ENCODE results near the gene PDYN.

The PDYN gene

DNA sequence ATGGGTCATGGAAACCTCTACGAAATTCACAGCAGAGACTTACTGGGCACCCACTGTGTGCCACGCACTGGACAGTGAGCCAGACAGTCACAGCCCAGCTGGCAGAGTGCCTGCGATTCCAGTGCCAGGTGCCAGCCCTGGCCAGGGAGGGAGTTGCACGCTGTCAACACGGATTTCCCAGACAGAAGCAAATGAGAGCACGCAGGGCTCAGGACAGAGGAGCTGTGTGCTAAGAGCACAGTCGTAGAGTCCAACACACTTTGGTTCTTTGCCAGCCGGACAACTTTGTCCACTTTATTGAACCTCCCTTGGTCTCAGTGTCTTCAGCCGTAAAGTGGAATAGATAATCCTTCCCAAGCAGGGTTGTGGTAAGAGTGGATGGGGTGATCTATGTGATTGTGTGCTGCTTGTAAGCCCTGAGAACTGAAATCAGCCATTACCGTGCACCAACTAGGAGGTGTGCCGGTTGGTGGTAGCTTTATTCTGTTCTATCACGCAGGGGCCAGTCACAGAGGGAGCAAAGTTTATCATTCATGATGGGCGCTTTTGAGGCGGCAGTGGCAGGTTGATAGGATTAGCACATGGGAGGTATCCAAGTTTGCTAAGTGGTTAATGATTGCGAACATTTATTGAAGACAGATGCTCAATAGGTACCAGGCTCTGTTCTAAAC is 58.0 kb downstream of the PDYN start:
- H3K4me3 Mint-ChIP-seq: no peak overlapping the region
- H3K9me3 Mint-ChIP-seq: no peaks in the 10 kb centered on the region
- no peak overlapping the region for H3K27ac Mint-ChIP-seq
- ATAC-seq (no peak), DNase-seq (ENCODE audit: low spot score in 2 of 2) (no peak)
- no peaks in the 10 kb centered on the region for H3K36me3 Mint-ChIP-seq
- no peaks in the 10 kb centered on the region for H3K4me1 Mint-ChIP-seq

DNA sequence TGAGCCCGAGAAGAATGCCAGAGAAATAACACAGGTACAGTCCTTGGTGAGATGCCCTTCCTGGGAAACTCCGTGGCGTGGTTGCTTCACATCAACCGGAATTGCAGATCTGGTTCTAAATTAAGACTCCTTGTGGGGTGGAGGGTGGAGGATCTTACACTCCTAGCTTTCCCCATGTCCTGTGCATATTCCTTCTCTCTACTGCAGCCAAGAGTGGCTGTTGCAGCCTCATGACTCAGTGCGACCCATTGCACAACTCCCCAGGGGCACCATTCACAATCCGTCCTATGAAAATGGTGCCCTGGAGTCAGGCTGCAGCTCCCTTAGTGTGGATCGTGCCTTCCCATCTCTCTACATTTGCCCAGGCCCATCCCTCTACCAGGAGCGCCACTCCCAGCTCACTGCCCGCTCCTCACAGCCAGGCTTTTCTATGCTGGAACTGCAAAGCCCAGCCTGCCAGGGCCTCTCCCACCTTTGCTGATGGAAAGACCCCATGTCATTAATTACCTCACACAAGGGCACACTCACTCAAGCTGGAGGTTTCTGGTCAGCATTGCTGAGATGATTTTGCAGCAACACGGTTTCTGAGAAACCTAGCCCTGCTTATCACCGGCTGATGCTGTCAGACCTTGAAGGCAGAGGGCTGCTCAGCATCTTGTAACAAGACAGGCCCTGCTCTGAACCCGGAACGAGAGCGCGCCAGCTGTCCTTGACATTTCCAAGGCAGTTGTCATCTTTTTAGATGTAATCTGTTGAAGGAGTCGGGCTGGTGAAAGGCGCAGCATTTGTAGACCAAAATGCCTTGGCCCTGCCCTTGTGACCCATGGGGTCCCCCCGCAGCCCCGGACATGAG is 58.9 kb downstream of the PDYN start:
- H3K4me1 Mint-ChIP-seq: no peaks in the 10 kb centered on the region
- H3K4me3 Mint-ChIP-seq: no peak overlapping the region
- H3K36me3 Mint-ChIP-seq: no peaks in the 10 kb centered on the region
- ATAC-seq (no peak), DNase-seq (ENCODE audit: low spot score in 2 of 2) (no peak)
- H3K27ac Mint-ChIP-seq: no peak overlapping the region
- no peaks in the 10 kb centered on the region for H3K9me3 Mint-ChIP-seq

DNA sequence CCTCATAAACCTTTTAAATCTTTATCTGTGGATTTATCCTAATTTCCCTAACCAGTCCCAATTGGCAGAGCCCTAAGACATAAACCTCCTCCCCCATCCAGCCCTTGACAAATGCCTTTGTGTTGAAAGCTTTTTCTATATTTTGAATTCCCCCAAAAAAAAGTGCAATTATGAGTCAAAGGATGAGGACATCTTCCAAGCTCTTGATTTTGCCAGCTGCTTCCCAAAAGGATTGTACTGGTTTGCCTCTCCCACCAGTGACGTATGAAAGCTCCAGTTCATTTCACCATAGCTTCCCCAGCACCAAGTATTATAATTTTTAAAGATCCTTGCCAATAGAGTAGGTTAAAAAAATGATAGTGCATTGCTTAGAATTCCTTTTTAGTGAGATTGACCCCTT is 59.7 kb downstream of the PDYN start:
- Mint-ChIP-seq H3K9me3 (no peaks in the 10 kb centered on the region), H3K4me1 (no peaks in the 10 kb centered on the region), H3K36me3 (no peaks in the 10 kb centered on the region), H3K27ac (no peak overlapping the region), H3K4me3 (no peak overlapping the region)
- ATAC-seq (no peak), DNase-seq (ENCODE audit: low spot score in 2 of 2) (no peak)

DNA sequence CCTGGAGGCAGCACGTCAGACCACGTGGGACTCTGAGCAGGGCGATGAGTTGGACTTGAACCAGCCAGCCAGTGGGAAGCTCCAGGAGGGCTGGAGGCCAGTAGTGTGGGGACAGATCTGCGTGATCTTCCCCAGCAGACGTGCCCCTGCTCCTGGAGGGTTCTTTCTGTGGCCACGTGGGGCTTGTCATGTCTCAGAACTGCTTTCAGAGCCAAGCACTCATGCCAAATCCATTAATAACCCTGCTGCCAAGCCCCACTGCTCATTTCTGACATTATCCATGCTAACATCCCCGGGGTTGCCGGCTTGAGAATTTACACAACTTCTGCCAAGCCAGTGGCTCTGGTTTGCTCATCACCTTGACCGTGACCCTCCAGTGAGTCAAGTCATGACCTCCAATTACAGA is 60.4 kb downstream of the PDYN start:
- ATAC-seq: no peak
- Mint-ChIP-seq H3K36me3 (no peaks in the 10 kb centered on the region), H3K4me3 (no peak overlapping the region), H3K9me3 (no peaks in the 10 kb centered on the region), H3K4me1 (no peaks in the 10 kb centered on the region), H3K27ac (no peak overlapping the region)
- no peak for DNase-seq (ENCODE audit: low spot score in 2 of 2)

DNA sequence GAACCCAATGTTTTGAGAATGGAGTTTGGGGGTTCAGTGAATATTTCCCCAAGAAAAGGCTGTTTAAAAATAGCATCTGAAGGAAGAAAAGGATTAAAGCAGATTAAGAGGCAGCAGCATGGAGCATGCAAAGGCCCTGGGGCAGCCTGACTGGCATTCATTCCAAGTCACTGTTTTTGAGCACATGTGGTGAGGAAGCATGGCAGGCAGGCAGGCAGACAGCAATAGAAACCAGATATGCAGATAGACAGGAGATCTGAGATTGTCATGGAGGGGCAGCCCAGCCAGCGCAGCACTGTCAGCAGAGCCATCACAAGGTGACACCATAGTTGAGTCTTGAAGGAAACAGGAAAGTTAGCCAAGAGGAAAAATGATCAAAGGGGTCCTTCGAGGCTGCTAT is 60.9 kb downstream of the PDYN start:
- no peak overlapping the region for H3K4me3 Mint-ChIP-seq
- no peaks in the 10 kb centered on the region for H3K4me1 Mint-ChIP-seq
- DNase-seq (ENCODE audit: low spot score in 2 of 2) (no peak), ATAC-seq (no peak)
- no peak overlapping the region for H3K27ac Mint-ChIP-seq
- no peaks in the 10 kb centered on the region for H3K9me3 Mint-ChIP-seq
- H3K36me3 Mint-ChIP-seq: no peaks in the 10 kb centered on the region

DNA sequence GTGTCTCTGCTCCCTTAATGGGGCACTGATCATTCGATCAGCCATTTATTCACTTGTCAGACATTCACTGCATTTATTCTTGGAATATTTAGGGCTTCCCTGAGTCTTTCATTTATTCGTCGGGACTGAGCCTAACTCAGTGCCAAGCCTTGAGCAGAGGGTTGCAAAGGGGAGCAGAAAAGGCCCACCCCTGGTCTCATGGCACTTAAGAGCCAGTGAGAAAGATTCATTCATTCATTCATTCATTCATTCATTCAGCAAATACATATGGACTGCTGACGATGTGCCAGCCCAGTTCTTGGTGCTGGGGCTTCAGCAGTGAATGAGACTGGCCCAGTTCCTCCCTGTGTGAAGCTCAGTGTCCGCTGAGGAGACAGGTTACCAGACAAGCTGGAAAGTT is 62.0 kb downstream of the PDYN start:
- DNase-seq (ENCODE audit: low spot score in 2 of 2) (no peak), ATAC-seq (no peak)
- Mint-ChIP-seq H3K4me3 (no peak overlapping the region), H3K27ac (no peak overlapping the region), H3K36me3 (no peaks in the 10 kb centered on the region), H3K4me1 (no peaks in the 10 kb centered on the region), H3K9me3 (no peaks in the 10 kb centered on the region)

DNA sequence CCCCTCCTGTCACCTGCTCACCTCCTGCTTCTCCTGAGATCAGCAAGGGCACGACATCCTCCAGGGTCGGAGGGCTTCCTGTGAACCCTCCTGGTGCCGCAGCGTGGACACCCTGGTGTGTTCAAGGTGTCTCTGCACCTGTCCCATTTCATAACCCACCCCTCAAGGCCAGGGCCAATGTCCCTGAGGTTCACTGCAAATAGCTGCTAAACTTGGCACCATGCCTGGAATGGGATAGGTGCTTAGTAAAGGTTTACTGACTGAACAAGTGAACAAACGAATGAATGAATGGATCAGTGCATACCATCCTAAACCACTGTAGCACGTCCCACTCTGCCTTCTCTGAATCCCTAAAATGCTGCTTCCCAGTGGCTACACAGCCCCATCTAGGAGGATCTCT is 63.7 kb downstream of the PDYN start:
- no peak overlapping the region for H3K4me3 Mint-ChIP-seq
- H3K27ac Mint-ChIP-seq: no peak overlapping the region
- ATAC-seq (no peak), DNase-seq (ENCODE audit: low spot score in 2 of 2) (no peak)
- no peaks in the 10 kb centered on the region for H3K4me1 Mint-ChIP-seq
- H3K9me3 Mint-ChIP-seq: no peaks in the 10 kb centered on the region
- no peaks in the 10 kb centered on the region for H3K36me3 Mint-ChIP-seq

DNA sequence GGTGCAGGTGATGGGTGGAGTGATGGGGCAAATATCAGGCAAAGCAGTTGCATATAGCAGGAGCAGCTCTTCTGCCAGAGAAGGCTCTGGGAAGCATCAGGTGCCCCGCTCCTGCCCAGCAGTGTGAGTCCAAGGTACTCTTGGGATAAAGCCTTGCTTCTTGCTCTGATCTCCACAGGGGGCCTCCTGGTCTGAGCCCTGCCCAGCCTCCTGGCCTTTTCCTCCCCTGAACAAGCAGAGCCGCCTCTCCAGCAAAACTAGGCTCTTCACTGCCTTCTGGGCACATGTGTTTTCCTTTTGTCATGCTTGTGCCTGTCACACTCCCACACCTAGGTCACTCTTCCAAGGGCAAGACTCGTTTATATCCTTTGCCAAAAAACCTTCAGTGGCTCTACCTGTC is 64.4 kb downstream of the PDYN start:
- ATAC-seq: no peak
- Mint-ChIP-seq H3K36me3 (no peaks in the 10 kb centered on the region), H3K4me1 (no peaks in the 10 kb centered on the region), H3K4me3 (no peak overlapping the region), H3K27ac (no peak overlapping the region), H3K9me3 (no peaks in the 10 kb centered on the region)
- DNase-seq (ENCODE audit: low spot score in 2 of 2): no peak

DNA sequence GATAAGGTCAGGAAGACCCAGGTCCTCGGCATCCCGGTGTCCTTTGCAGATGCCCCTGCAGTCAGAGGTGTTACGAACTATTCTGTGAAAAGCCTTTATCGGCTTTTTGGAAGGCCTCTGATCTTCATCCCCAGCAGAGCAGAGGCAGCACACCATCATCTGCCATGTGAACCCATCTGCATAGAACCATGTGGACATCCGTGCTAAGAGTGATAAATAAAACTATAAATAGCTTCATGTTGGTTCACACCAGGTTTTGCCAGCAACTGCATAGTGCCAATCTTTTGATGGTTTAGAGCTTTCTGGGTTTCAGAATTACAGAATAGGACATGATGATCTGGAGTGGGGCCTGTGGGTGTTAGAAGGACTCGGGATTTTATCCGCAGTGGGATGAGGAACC is 65.1 kb downstream of the PDYN start:
- no peak for DNase-seq (ENCODE audit: low spot score in 2 of 2)
- no peaks in the 10 kb centered on the region for H3K4me1 Mint-ChIP-seq
- ATAC-seq: no peak
- H3K36me3 Mint-ChIP-seq: no peaks in the 10 kb centered on the region
- no peak overlapping the region for H3K27ac Mint-ChIP-seq
- no peak overlapping the region for H3K4me3 Mint-ChIP-seq
- no peaks in the 10 kb centered on the region for H3K9me3 Mint-ChIP-seq
